BE2C (cell line): Measurements from ENCODE around the gene SLC4A2.
A peak's percentile ranks its signal among the peaks of the same experiment; 100 is the strongest.

Source experiments
- DNase-seq: peaks from one replicate; pipeline ENCODE4 v3.0.0-alpha.2; 2020
- H3K27me3 ChIP-seq: fragments of 250-450 bp; sonication (Bioruptor Pico); 2 replicates; pipeline ENCODE4 v1.5.1; 2020; ENCODE audit warnings: mild to moderate bottlenecking
- H3K36me3 ChIP-seq: fragments of 250-450 bp; sonication (Bioruptor Pico); 2 replicates; pipeline ENCODE4 v1.5.1; 2020; ENCODE audit warnings: mild to moderate bottlenecking
- H3K4me1 ChIP-seq: fragments of 250-450 bp; sonication (Bioruptor Pico); 2 replicates; pipeline ENCODE4 v1.5.1; 2020
- H3K4me3 ChIP-seq: 2 replicates; pipeline ENCODE4 v1.5.1; 2011; ENCODE audit warnings: low read depth, low read length
- H3K9me3 ChIP-seq: fragments of 250-450 bp; sonication (Bioruptor Pico); 2 replicates; pipeline ENCODE4 v1.5.1; 2020
- TF ChIP-seq, protein P1 (sequence below): IDR thresholded peaks from 2 replicates; pipeline ENCODE4 v1.5.1; 2012; ENCODE audit warnings: mild to moderate bottlenecking, low read depth, low read length

The SLC4A2 gene

GRCh38 chr7:151085329-151085690, 25.9 kb downstream of the SLC4A2 start:
- TF ChIP-seq, protein P1, sequence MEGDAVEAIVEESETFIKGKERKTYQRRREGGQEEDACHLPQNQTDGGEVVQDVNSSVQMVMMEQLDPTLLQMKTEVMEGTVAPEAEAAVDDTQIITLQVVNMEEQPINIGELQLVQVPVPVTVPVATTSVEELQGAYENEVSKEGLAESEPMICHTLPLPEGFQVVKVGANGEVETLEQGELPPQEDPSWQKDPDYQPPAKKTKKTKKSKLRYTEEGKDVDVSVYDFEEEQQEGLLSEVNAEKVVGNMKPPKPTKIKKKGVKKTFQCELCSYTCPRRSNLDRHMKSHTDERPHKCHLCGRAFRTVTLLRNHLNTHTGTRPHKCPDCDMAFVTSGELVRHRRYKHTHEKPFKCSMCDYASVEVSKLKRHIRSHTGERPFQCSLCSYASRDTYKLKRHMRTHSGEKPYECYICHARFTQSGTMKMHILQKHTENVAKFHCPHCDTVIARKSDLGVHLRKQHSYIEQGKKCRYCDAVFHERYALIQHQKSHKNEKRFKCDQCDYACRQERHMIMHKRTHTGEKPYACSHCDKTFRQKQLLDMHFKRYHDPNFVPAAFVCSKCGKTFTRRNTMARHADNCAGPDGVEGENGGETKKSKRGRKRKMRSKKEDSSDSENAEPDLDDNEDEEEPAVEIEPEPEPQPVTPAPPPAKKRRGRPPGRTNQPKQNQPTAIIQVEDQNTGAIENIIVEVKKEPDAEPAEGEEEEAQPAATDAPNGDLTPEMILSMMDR: no peak
- H3K4me3 ChIP-seq: peak overlapping the region; percentile 58
- peaks cover 20% of the 10 kb centered on the region for H3K36me3 ChIP-seq
- H3K4me1 ChIP-seq: peaks cover 26% of the 10 kb centered on the region
- no peak for DNase-seq
- no peaks in the 10 kb centered on the region for H3K27me3 ChIP-seq
- H3K9me3 ChIP-seq: no peaks in the 10 kb centered on the region

GRCh38 chr7:151085691-151086620, 26.6 kb downstream of the SLC4A2 start, which contains the start of gene AGAP3:
Gene AGAP3 (plus strand): TSS chr7:151086475. CDS start chr7:151086742, 267 bp downstream.
- H3K27me3 ChIP-seq: no peaks in the 10 kb centered on the region
- peak; percentile 95 for DNase-seq
- no peaks in the 10 kb centered on the region for H3K9me3 ChIP-seq

DNA sequence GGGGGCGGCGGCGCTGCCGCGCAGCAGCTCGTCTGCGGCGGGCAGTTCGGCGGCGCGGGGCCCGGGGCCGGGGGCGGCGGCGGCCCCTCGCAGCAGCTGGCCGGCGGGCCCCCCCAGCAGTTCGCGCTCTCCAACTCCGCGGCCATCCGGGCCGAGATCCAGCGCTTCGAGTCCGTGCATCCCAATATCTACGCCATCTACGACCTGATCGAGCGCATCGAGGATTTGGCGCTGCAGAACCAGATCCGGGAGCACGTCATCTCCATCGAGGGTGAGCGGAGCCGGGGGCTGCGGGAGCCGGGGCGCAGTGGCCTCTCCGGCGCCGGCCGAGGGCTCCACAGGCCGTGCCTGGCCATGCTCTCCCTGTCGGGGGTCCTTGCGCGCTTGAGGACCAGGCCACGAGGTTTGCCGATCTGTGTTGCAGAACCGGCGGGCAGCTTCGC, 27.4 kb downstream of the SLC4A2 start:
- Histone ChIP-seq H3K9me3 (no peaks in the 10 kb centered on the region), H3K36me3 (peaks cover 30% of the 10 kb centered on the region), H3K4me3 (peak overlapping the region; percentile 94), H3K4me1 (peaks cover 26% of the 10 kb centered on the region), H3K27me3 (no peaks in the 10 kb centered on the region)
- TF ChIP-seq, protein P1: no peak
- peak; percentile 52 for DNase-seq

More at GRCh38 chr7:151085691-151086620, 26.6 kb downstream of the SLC4A2 start, which contains the start of gene AGAP3:
- TF ChIP-seq, protein P1: no peak
- Histone ChIP-seq H3K4me1 (peaks cover 26% of the 10 kb centered on the region), H3K4me3 (peak within 1 kb of the TSS; percentile 94), H3K36me3 (peaks cover 21% of the 10 kb centered on the region)

GRCh38 chr7:151087245-151088018, 28.0 kb downstream of the SLC4A2 start:
- TF ChIP-seq, protein P1: no peak
- no peaks in the 10 kb centered on the region for H3K9me3 ChIP-seq
- H3K4me1 ChIP-seq: peaks cover 23% of the 10 kb centered on the region
- H3K36me3 ChIP-seq: peaks cover 35% of the 10 kb centered on the region
- DNase-seq: peak; percentile 67
- H3K4me3 ChIP-seq: peak overlapping the region; percentile 94
- no peaks in the 10 kb centered on the region for H3K27me3 ChIP-seq

DNA sequence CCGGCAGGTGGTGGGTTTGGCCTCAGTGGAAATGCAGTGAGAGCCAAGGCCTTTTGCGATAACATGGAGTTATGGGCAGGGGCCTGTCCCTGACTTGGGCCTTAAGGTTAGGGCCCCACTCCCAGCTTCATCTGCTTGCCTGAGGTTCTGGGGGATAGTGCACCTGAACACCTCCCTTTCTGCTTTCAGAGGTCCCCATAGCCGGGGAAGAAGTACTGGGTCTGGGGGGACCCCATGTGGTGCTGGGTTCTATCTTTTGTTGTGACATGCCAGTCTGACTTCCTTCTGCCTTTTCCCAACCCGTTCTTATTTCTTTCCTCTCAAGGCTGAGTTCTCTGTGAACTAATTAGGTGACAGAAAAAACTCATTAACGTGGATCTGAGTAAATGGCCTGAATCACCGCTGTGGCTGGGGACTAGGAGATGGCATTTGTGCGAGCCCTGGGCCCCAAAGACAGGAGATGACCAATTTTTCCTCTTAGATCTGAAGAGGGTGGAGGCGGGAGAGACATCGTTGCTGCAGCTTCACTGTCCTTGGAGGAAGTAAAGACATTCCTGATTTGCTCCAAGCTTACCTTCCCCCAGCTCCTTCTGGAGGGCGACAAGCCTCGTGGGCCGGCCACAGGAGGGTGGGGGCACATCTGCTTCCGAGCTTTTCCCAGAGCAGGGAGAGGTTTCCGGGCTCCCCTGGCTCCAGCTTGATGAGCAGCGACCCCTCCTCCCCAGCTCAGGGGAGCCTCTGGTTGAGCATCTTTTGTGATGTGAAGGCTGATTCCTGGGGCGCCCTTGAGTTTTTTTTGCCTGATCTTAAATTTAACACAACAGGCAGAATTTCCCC, 28.8 kb downstream of the SLC4A2 start:
- no peak for DNase-seq
- Histone ChIP-seq H3K4me1 (peaks cover 23% of the 10 kb centered on the region), H3K4me3 (peak overlapping the region; percentile 94), H3K27me3 (no peaks in the 10 kb centered on the region), H3K36me3 (peaks cover 40% of the 10 kb centered on the region), H3K9me3 (no peaks in the 10 kb centered on the region)
- TF ChIP-seq, protein P1: no peak
